HepG2 (cell line): ENCODE data around the gene GBA2. TPM values are rescaled to one million over a fixed set of nuclear protein-coding genes. Genes with fewer than 3 reads are reported as not detected.

ENCODE experiments used
- CBX5 ChIP-seq: sonication (generic); formaldehyde crosslinking; IDR thresholded peaks from 2 replicates; pipeline ENCODE4 v1.4.0; 2020; ENCODE audit warnings: missing genetic modification reagents, borderline replicate concordance
- CC2D1A ChIP-seq: sonication (generic); formaldehyde crosslinking; IDR thresholded peaks from 2 replicates; pipeline ENCODE4 v1.8.1; 2023; ENCODE audit warnings: mild to moderate bottlenecking, missing genetic modification reagents
- DNMT1 ChIP-seq: sonication (generic); formaldehyde crosslinking; IDR thresholded peaks from 2 replicates; pipeline ENCODE4 v1.5.1; 2020; ENCODE audit warnings: mild to moderate bottlenecking, missing genetic modification reagents
- JUNB ChIP-seq: sonication (generic); formaldehyde crosslinking; IDR thresholded peaks from 2 replicates; pipeline ENCODE4 v1.8.0; 2022; ENCODE audit warnings: missing genetic modification reagents, mild to moderate bottlenecking, borderline replicate concordance
- JUND ChIP-seq: sonication (generic); formaldehyde crosslinking; IDR thresholded peaks from 2 replicates; pipeline ENCODE4 v1.8.0; 2022; ENCODE audit warnings: mild to moderate bottlenecking, missing genetic modification reagents
- KLF15 ChIP-seq: sonication (generic); formaldehyde crosslinking; IDR thresholded peaks from 2 replicates; pipeline ENCODE4 v1.8.1; 2023; ENCODE audit warnings: borderline replicate concordance, mild to moderate bottlenecking, inconsistent platforms, missing genetic modification reagents, mixed read lengths
- MIER2 ChIP-seq: IDR thresholded peaks from 2 replicates; pipeline ENCODE4 v1.6.1; 2016; ENCODE audit warnings: missing biosample characterization, missing genetic modification reagents
- NFE2L2 ChIP-seq: fragments of 150-350 bp; IDR thresholded peaks from 2 replicates; pipeline ENCODE4 v1.6.1; 2014; ENCODE audit warnings: low read length
- NFKB2 ChIP-seq: sonication (generic); formaldehyde crosslinking; IDR thresholded peaks from 2 replicates; pipeline ENCODE4 v1.4.0; 2020; ENCODE audit warnings: missing genetic modification reagents, borderline replicate concordance
- PRDM4 ChIP-seq: sonication (generic); formaldehyde crosslinking; IDR thresholded peaks from 2 replicates; pipeline ENCODE4 v1.9.0; 2021; ENCODE audit warnings: missing genetic modification reagents, borderline replicate concordance
- SKIL ChIP-seq: sonication (generic); formaldehyde crosslinking; IDR thresholded peaks from 2 replicates; pipeline ENCODE4 v1.8.0; 2022; ENCODE audit warnings: missing genetic modification reagents, mild to moderate bottlenecking, moderate library complexity, borderline replicate concordance
- TCF7 ChIP-seq: sonication (generic); IDR thresholded peaks from 2 replicates; pipeline ENCODE4 v1.6.1; 2016; ENCODE audit warnings: antibody characterized with exemption, low read depth
- THYN1 ChIP-seq: sonication (generic); formaldehyde crosslinking; IDR thresholded peaks from 2 replicates; pipeline ENCODE4 v1.8.1; 2023; ENCODE audit warnings: low read depth, mild to moderate bottlenecking, moderate library complexity, missing genetic modification reagents, borderline replicate concordance
- U2AF1 ChIP-seq: fragments of 200-400 bp; formaldehyde crosslinking; optimal IDR thresholded peaks from 2 replicates; pipeline ENCODE3; 2017; ENCODE audit warnings: mild to moderate bottlenecking, low read depth, low read length
- ZNF12 ChIP-seq: sonication (generic); formaldehyde crosslinking; IDR thresholded peaks from 2 replicates; pipeline ENCODE4 v1.5.0; 2020; ENCODE audit warnings: missing genetic modification reagents
- ZNF121 ChIP-seq: sonication (generic); formaldehyde crosslinking; IDR thresholded peaks from 2 replicates; pipeline ENCODE4 v1.5.0; 2020; ENCODE audit warnings: mild to moderate bottlenecking, missing genetic modification reagents
- ZNF263 ChIP-seq: sonication (generic); formaldehyde crosslinking; IDR thresholded peaks from 2 replicates; pipeline ENCODE4 v1.4.0; 2020; ENCODE audit warnings: missing genetic modification reagents
- ZNF275 ChIP-seq: sonication (generic); formaldehyde crosslinking; IDR thresholded peaks from 2 replicates; pipeline ENCODE4 v1.8.0; 2022; ENCODE audit warnings: missing genetic modification reagents, mild to moderate bottlenecking, inconsistent platforms, borderline replicate concordance
- ZNF326 ChIP-seq: sonication (generic); formaldehyde crosslinking; IDR thresholded peaks from 2 replicates; pipeline ENCODE4 v1.4.0; 2020; ENCODE audit warnings: missing genetic modification reagents, borderline replicate concordance
- ZNF33A ChIP-seq: sonication (generic); formaldehyde crosslinking; IDR thresholded peaks from 2 replicates; pipeline ENCODE4 v1.5.1; 2020; ENCODE audit warnings: missing genetic modification reagents, mild to moderate bottlenecking, moderate library complexity, borderline replicate concordance
- ZNF350 ChIP-seq: sonication (generic); formaldehyde crosslinking; IDR thresholded peaks from 2 replicates; pipeline ENCODE4 v1.4.0; 2020; ENCODE audit warnings: mild to moderate bottlenecking, low read depth, missing genetic modification reagents, borderline replicate concordance
- ZNF577 ChIP-seq: sonication (generic); formaldehyde crosslinking; IDR thresholded peaks from 2 replicates; pipeline ENCODE4 v1.4.0; 2020; ENCODE audit warnings: mild to moderate bottlenecking, low read depth, missing genetic modification reagents, borderline replicate concordance
- ZNF772 ChIP-seq: sonication (generic); formaldehyde crosslinking; IDR thresholded peaks from 2 replicates; pipeline ENCODE4 v1.5.0; 2020; ENCODE audit warnings: mild to moderate bottlenecking, missing genetic modification reagents
- ZSCAN30 ChIP-seq: sonication (generic); formaldehyde crosslinking; IDR thresholded peaks from 2 replicates; pipeline ENCODE4 v1.5.0; 2020; ENCODE audit warnings: mild to moderate bottlenecking, missing genetic modification reagents
- polyA plus RNA-seq, 8 experiments: library from polyadenylated mRNA; depleted of rRNA in 3 of 8; stranded (reverse) in 7 of 8; unstranded in 1 of 8; fragments of >200 nt; fragmentation: Illumina TruSeq in 4 of 8; extraction: Trizol in 4 of 8; gene quantifications; 2 replicates each; pipeline versions ENCODE4 v1.2.1 to v1.2.3, GENCODE V29; 2011 to 2016; ENCODE audit warnings: low read depth in 4 of 8, missing spikeins in 1 of 8, mixed read lengths in 1 of 8; ENCODE audit not compliant: insufficient read depth in 1 of 8
- total RNA-seq, 5 experiments: library from RNA; depleted of rRNA; stranded (reverse); fragments of >200 nt; fragmentation: Illumina TruSeq; extraction: Trizol; gene quantifications; 2 replicates each; pipeline ENCODE4 v1.2.3, GENCODE V29; 2016; ENCODE audit warnings: low read depth in 1 of 5

Gene GBA2
- total and polyA plus RNA-seq, 2 of the 13 experiments (the other 11 are each of a cell fraction or from before 2014, with no cell fraction given): 37.5 to 86.1 TPM

- TF ChIP-seq JUNB: no peak
- no peak for TF ChIP-seq U2AF1
- TF ChIP-seq CBX5 (CRISPR knock-in tag): peak; percentile 32; the same call in 1 of the 2 replicates
- TF ChIP-seq JUND (CRISPR knock-in tag): no peak
- TF ChIP-seq NFE2L2: no peak
- no peak for TF ChIP-seq TCF7
- 0 out of 2 replicates have a peak, but pooled peaks have one; percentile 8 for TF ChIP-seq ZNF121 (CRISPR knock-in tag)
- TF ChIP-seq MIER2: no peak
- peak; percentile 49; the same call in 1 of the 2 replicates for TF ChIP-seq ZNF350 (CRISPR knock-in tag)
- no peak for TF ChIP-seq ZNF326 (CRISPR knock-in tag)
- peak; percentile 66 for TF ChIP-seq NFKB2 (CRISPR knock-in tag)
- no peak for TF ChIP-seq ZNF577 (CRISPR knock-in tag)
- no peak for TF ChIP-seq ZNF33A (CRISPR knock-in tag)
- no peak; the same call in 1 of the 2 replicates for TF ChIP-seq ZNF12 (CRISPR knock-in tag)
- no peak for TF ChIP-seq ZNF263 (CRISPR knock-in tag)
- TF ChIP-seq THYN1 (CRISPR knock-in tag): no peak
- no peak for TF ChIP-seq KLF15
- TF ChIP-seq CC2D1A: no peak; the same call in 1 of the 2 replicates
- TF ChIP-seq PRDM4 (CRISPR knock-in tag): no peak
- TF ChIP-seq ZNF275 (CRISPR knock-in tag): no peak; the same call in 1 of the 2 replicates
- TF ChIP-seq SKIL: no peak
- peak; percentile 84; the same call in 1 of the 2 replicates for TF ChIP-seq ZSCAN30 (CRISPR knock-in tag)
- TF ChIP-seq ZNF772 (CRISPR knock-in tag): peak; percentile 52
- TF ChIP-seq DNMT1 (CRISPR knock-in tag): peak; percentile 8; the same call in 1 of the 2 replicates
Measured at GRCh38 chr9:35756275-35757225, 7.5 kb upstream of the GBA2 start (continued).
